K562 treated with DMSO at 1 percent for 48 hours (cell line): ENCODE data around the gene LZTFL1. TPM values are rescaled to one million over a fixed set of nuclear protein-coding genes. Genes with fewer than 3 reads are reported as not detected.

Experiments
- total RNA-seq: library from RNA; unstranded; fragments of 300-600 nt; gene quantifications from 2 replicates; pipeline ENCODE4 v1.2.3, GENCODE V29; 2022; ENCODE audit warnings: low replicate concordance; ENCODE audit errors: extremely low read depth

Gene LZTFL1, protein sequence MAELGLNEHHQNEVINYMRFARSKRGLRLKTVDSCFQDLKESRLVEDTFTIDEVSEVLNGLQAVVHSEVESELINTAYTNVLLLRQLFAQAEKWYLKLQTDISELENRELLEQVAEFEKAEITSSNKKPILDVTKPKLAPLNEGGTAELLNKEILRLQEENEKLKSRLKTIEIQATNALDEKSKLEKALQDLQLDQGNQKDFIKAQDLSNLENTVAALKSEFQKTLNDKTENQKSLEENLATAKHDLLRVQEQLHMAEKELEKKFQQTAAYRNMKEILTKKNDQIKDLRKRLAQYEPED
- total RNA-seq, result not detected in 2 replicates

DNA sequence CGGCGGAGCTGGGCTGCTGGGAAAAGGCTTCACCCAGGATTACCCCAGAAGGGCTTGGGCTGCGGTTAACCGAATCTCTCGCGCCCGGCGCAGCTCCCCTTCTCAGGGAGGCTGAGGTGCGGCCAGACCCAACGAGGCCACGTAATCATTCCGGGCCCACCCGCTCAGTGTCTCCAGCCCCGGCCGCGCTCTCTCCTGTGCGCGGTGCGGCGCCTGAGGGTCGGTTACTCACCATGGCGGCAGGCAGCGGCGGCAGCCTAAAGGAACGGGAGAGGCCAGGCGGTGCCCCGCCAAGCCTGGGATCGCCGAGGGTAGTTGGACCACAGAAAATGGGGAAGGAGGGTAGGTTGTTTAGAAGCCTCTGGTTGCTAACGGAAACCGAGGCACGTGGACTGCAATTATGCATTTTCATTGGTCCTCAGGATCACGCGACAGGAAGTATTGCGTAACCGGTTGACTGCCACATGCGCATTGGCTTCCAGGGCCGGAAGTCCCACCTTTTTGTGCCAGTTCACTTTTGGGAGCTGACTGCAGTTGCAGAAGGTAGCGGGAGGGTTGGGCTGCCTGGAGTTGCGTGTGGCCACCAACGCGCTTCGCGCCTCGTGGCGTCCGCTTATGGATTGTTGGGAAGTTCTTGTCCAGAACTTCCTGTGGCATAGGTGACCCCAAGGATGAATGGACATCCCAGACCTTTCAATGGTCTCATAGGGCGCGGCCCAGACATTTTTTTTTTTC, at the start of gene LZTFL1:
Gene LZTFL1 (minus strand): TSS at position 363 of the 735 bp plus-strand sequence. CDS start 128 bp downstream, at position 235.

DNA sequence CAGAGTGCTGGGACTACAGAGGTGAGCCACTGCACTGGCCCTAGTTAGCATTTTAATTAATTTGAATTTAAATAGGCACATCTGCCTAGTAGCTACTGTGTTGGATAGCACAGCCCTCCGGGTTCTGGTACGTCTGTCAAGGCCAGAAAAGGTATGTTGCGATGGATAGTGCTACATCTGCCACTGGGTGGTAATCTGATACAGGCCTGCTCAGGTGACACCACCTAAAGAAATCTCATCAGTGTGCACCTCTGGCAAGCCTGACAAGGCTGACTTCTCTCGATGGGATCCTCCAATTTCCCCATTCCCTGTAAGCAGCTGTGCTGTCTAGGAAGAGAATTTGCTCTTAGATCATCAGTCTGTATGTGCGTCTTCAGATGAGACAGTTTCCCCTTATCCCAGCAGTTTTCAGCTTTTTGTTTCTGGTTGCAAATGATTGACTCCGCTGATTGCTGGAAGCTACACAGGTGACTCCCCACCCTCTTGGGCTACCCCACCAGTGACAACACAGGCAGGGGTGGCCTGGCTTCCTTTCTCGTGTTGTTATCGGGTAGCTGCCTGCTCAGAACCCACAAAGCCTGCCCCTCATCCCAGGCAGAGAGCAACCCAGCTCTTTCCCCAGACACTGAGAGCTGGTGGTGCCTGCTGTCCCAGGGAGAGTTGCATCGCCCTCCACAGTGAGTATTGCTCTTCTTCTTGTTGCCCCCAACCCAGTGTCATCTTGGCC, 44.2 kb upstream of the LZTFL1 start, which contains the start of gene CCR9:
Gene CCR9 (plus strand): TSS at position 565 of the 727 bp plus-strand sequence. CDS start 8,391 bp downstream, outside the sequence.

DNA sequence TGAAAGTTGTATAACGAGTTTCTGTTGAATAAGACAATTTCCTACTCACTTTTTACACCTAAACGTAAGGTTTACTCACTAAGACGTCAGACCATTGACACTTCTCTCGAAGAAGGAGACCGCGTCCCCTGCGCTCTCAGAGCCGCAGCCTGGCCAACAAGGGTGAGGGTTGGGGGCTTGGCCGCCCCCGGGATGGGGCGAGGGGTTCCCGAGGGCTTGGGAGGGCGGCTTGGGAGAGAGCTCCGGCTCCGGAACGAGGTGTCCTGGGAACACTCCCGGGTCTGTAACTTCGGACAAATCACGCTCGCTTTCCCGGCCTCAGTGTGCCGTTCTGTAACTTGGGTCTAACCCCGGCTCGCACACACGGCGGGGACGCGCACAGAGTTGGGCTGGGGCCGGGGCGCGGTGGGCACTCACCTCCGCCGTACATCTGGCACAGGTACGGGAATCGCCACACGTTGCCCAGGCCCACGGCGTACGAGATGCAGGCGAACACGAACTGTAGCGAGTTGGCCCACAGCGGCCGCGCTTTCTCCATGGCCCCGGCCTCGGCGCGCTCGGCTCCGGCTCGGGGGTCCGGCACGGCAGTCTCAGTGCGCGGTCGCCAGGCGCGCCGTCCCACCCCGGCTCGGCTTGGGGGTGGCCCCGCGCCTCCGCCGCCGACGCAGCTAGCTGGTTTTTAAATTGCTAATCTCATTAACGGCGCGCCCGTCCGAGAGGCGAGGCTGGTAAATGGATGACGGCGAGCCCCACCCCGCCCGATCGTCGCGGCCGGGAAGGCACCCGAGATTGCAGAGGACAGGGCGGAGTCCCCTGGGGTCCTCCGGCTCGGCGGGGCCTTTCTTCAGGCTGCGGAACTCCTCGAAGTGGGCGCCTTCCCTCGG, 45.8 kb downstream of the LZTFL1 start, which contains the start of gene SLC6A20:
Gene SLC6A20 (minus strand): TSS at position 655 of the 884 bp plus-strand sequence. CDS start 117 bp downstream, at position 538.

Other genes starting within 250 kb of the LZTFL1 start
- gene LIMD1, start 247.4 kb downstream of the LZTFL1 start, total RNA-seq, result not detected in 2 replicates
- not detected in 2 replicates for gene SACM1L, start 152.7 kb downstream of the LZTFL1 start, total RNA-seq
- gene SLC6A20, start 45.6 kb downstream of the LZTFL1 start, total RNA-seq, result not detected in 2 replicates
- gene CCR9, start 44.4 kb upstream of the LZTFL1 start, total RNA-seq, result not detected in 2 replicates
- gene CXCR6, start 101.3 kb upstream of the LZTFL1 start, total RNA-seq, result not detected in 2 replicates
- gene FYCO1, start 153.7 kb upstream of the LZTFL1 start, total RNA-seq, result not detected in 2 replicates
- not detected in 2 replicates for gene XCR1, start 185.4 kb upstream of the LZTFL1 start, total RNA-seq